Ovary (tissue), 3 donors: ENCODE data around the gene HABP2.

Source experiments
- POLR2A ChIP-seq: fragments of 450-650 bp; IDR thresholded peaks from one replicate; pipeline ENCODE4 v1.6.1; 2017; ENCODE audit warnings: antibody characterized with exemption, mild to moderate bottlenecking, moderate library complexity
- TF ChIP-seq, protein P1 (sequence below), 3 donors: fragments of 450-650 bp in 2 of 3; fragments of 200-600 bp in 1 of 3; IDR thresholded peaks; one replicate each; pipeline versions ENCODE4 v1.5.1 to v1.8.0; 2016 to 2022; ENCODE audit warnings: antibody characterized with exemption in 3 of 3, mild to moderate bottlenecking in 1 of 3
- donor health status: DM: no; HTN: no; CAD: no.

DNA sequence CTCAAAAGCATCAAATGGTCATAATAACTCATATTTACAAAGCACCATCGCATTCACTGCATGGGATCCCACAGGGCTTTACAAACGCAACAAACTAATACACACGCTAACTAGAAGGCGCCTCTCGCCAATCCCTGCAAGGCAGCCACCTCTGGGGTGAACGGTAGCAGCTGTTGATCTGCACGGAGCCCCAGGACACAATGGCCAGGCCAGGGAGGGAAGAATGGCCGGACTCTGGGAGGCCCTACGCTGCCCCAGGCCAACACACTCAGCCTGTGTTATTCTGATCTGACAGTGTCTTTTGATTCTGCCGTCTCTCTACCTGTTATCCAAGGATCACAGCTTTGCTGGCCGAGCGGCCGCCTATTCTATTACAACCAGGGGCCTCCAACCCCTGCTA, 41.8 kb downstream of the HABP2 start:
- TF ChIP-seq, protein P1, sequence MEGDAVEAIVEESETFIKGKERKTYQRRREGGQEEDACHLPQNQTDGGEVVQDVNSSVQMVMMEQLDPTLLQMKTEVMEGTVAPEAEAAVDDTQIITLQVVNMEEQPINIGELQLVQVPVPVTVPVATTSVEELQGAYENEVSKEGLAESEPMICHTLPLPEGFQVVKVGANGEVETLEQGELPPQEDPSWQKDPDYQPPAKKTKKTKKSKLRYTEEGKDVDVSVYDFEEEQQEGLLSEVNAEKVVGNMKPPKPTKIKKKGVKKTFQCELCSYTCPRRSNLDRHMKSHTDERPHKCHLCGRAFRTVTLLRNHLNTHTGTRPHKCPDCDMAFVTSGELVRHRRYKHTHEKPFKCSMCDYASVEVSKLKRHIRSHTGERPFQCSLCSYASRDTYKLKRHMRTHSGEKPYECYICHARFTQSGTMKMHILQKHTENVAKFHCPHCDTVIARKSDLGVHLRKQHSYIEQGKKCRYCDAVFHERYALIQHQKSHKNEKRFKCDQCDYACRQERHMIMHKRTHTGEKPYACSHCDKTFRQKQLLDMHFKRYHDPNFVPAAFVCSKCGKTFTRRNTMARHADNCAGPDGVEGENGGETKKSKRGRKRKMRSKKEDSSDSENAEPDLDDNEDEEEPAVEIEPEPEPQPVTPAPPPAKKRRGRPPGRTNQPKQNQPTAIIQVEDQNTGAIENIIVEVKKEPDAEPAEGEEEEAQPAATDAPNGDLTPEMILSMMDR (IDR thresholded peaks at IDR 0.05), result no peak
- TF ChIP-seq POLR2A, result no peak
